Measurements from ENCODE around the gene KIF20A. TPM values are rescaled to one million over a fixed set of nuclear protein-coding genes. Genes with fewer than 3 reads are reported as not detected.

Gene KIF20A
- total RNA-seq, 1 experiment from 2014 or later, result 81.9 TPM

DNA sequence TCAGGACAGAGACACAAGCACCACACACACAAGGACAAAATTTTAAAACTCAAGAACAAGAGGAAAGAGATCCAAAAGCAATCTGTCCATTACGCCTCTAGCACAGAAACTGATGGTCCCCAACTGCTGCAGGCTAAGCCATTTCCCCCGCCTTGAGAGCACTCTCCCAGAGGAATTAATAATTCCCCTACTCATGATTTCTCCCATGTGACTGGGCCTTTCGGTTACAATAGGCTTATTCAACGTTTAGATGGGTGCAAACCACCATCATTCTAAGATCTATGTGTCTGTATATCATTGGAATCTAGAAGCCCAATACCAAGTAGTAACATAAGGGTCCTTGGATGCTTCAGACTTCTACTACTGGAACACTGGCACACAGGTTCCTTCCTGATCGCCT, 19.2 kb upstream of the KIF20A start:
- no peak for DNase-seq (ENCODE audit: low spot score)
- H3K9me3 Mint-ChIP-seq, result no peaks in the 10 kb centered on the region
- ATAC-seq, result no peak
- H3K27ac Mint-ChIP-seq, result no peak overlapping the region
- no peaks in the 10 kb centered on the region for H3K4me1 Mint-ChIP-seq
- no peak overlapping the region for H3K4me3 Mint-ChIP-seq
- H3K36me3 Mint-ChIP-seq, result peaks cover 79% of the 10 kb centered on the region
- TF ChIP-seq, protein P1, sequence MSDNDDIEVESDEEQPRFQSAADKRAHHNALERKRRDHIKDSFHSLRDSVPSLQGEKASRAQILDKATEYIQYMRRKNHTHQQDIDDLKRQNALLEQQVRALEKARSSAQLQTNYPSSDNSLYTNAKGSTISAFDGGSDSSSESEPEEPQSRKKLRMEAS (CRISPR knock-in tag; IDR thresholded peaks at IDR 0.05), result no peak
- no peak for TF ChIP-seq CREB1 (CRISPR knock-in tag; IDR thresholded peaks at IDR 0.05)
- no peak for TF ChIP-seq ZNF121 (CRISPR knock-in tag; IDR thresholded peaks at IDR 0.05)
- no peak for TF ChIP-seq KAT7 (CRISPR knock-in tag; IDR thresholded peaks at IDR 0.05; ENCODE audit: borderline replicate concordance)
- no peak for TF ChIP-seq ZNF138 (CRISPR knock-in tag; conservative IDR thresholded peaks at IDR 0.05)
- TF ChIP-seq, protein P2, sequence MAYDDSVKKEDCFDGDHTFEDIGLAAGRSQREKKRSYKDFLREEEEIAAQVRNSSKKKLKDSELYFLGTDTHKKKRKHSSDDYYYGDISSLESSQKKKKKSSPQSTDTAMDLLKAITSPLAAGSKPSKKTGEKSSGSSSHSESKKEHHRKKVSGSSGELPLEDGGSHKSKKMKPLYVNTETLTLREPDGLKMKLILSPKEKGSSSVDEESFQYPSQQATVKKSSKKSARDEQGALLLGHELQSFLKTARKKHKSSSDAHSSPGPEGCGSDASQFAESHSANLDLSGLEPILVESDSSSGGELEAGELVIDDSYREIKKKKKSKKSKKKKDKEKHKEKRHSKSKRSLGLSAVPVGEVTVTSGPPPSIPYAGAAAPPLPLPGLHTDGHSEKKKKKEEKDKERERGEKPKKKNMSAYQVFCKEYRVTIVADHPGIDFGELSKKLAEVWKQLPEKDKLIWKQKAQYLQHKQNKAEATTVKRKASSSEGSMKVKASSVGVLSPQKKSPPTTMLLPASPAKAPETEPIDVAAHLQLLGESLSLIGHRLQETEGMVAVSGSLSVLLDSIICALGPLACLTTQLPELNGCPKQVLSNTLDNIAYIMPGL (CRISPR knock-in tag; IDR thresholded peaks at IDR 0.05), result no peak
- no peak for TF ChIP-seq JAZF1 (CRISPR knock-in tag; IDR thresholded peaks at IDR 0.05)
- TF ChIP-seq, protein P3, sequence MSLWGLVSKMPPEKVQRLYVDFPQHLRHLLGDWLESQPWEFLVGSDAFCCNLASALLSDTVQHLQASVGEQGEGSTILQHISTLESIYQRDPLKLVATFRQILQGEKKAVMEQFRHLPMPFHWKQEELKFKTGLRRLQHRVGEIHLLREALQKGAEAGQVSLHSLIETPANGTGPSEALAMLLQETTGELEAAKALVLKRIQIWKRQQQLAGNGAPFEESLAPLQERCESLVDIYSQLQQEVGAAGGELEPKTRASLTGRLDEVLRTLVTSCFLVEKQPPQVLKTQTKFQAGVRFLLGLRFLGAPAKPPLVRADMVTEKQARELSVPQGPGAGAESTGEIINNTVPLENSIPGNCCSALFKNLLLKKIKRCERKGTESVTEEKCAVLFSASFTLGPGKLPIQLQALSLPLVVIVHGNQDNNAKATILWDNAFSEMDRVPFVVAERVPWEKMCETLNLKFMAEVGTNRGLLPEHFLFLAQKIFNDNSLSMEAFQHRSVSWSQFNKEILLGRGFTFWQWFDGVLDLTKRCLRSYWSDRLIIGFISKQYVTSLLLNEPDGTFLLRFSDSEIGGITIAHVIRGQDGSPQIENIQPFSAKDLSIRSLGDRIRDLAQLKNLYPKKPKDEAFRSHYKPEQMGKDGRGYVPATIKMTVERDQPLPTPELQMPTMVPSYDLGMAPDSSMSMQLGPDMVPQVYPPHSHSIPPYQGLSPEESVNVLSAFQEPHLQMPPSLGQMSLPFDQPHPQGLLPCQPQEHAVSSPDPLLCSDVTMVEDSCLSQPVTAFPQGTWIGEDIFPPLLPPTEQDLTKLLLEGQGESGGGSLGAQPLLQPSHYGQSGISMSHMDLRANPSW (CRISPR knock-in tag; conservative IDR thresholded peaks at IDR 0.05; ENCODE audit: low read depth), result no peak
- TF ChIP-seq CTCF (IDR thresholded peaks at IDR 0.05), result no peak
- no peak for TF ChIP-seq ESRRA (CRISPR knock-in tag; IDR thresholded peaks at IDR 0.05; ENCODE audit: borderline replicate concordance)
- no peak for TF ChIP-seq TEAD4 (CRISPR knock-in tag; IDR thresholded peaks at IDR 0.05)
- TF ChIP-seq FOXP4 (CRISPR knock-in tag; IDR thresholded peaks at IDR 0.05), result no peak
- no peak for TF ChIP-seq SMAD3 (CRISPR knock-in tag; IDR thresholded peaks at IDR 0.05; ENCODE audit: borderline replicate concordance)
- no peak for TF ChIP-seq JUN (CRISPR knock-in tag; IDR thresholded peaks at IDR 0.05)
- TF ChIP-seq MXD4 (CRISPR knock-in tag; IDR thresholded peaks at IDR 0.05; ENCODE audit: borderline replicate concordance), result no peak
- ChIA-PET POLR2A (no interaction called here), CTCF (no interaction called here)
- no peaks in the 10 kb centered on the region for H3K27me3 Mint-ChIP-seq (ENCODE audit: low read depth)

GRCh38 chr5:138160706-138161105, 18.2 kb upstream of the KIF20A start:
- ChIA-PET CTCF (no interaction called here), POLR2A (no interaction called here)
- no peak overlapping the region for H3K4me3 Mint-ChIP-seq
- no peak overlapping the region for H3K27ac Mint-ChIP-seq
- TF ChIP-seq ZBTB21 (CRISPR knock-in tag; IDR thresholded peaks at IDR 0.05; ENCODE audit: borderline replicate concordance) (no peak), ELF4 (CRISPR knock-in tag; IDR thresholded peaks at IDR 0.05; ENCODE audit: low read depth) (no peak), CREB1 (CRISPR knock-in tag; IDR thresholded peaks at IDR 0.05) (no peak), FOXJ3 (CRISPR knock-in tag; IDR thresholded peaks at IDR 0.05; ENCODE audit: borderline replicate concordance) (no peak), RELA (CRISPR knock-in tag; IDR thresholded peaks at IDR 0.05; ENCODE audit: borderline replicate concordance) (no peak), ZNF317 (CRISPR knock-in tag; IDR thresholded peaks at IDR 0.05; ENCODE audit: borderline replicate concordance, low read depth) (no peak), JAZF1 (CRISPR knock-in tag; IDR thresholded peaks at IDR 0.05) (no peak)
- H3K4me1 Mint-ChIP-seq, result no peaks in the 10 kb centered on the region
- DNase-seq (ENCODE audit: low spot score) (no peak), ATAC-seq (no peak)
- no peaks in the 10 kb centered on the region for H3K27me3 Mint-ChIP-seq (ENCODE audit: low read depth)
- H3K36me3 Mint-ChIP-seq, result peaks cover 90% of the 10 kb centered on the region
- H3K9me3 Mint-ChIP-seq, result no peaks in the 10 kb centered on the region
